Measurements from ENCODE around the gene ESPN.

Gene ESPN

DNA sequence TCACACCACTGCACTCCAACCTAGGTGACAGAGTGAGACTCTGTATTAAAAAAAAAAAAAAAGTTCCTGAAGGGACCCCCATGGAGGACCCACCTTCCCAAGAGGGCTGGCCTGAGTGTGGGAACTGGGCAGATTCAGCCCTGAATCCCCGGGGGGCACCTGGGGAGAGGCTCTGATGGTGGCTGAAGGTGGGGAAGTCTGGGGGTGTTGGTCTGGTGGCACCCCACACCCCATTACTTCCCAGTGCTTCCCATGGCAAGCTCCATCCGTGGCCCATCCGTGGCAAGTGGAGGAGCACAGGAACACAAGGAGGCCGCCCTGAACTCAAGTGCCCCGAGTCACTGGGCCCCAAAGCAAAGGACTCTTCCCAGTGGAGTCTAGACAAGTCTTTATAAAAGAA, 42.2 kb downstream of the ESPN start:
- DNase-seq = no peak

DNA sequence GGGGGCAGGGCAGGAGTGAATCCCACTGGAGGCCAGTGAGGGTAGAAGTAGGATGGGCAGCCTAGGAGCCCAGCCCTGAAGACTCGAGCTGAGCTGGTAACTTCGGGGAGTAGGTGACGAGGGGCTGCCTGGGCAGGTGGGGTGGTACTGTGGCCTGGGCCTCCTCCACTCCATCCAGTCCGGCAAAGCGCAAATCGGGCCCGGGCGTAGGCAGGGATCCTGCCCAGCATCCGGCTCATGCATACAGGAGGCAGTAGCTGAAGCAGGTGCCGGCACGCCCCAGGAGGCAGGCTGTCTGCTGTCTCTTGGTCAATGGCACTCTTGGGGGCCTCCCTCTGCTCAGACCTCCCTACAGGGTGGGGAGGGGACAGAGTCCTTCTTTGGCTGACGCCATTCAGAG, 42.6 kb downstream of the ESPN start:
- DNase-seq = no peak

DNA sequence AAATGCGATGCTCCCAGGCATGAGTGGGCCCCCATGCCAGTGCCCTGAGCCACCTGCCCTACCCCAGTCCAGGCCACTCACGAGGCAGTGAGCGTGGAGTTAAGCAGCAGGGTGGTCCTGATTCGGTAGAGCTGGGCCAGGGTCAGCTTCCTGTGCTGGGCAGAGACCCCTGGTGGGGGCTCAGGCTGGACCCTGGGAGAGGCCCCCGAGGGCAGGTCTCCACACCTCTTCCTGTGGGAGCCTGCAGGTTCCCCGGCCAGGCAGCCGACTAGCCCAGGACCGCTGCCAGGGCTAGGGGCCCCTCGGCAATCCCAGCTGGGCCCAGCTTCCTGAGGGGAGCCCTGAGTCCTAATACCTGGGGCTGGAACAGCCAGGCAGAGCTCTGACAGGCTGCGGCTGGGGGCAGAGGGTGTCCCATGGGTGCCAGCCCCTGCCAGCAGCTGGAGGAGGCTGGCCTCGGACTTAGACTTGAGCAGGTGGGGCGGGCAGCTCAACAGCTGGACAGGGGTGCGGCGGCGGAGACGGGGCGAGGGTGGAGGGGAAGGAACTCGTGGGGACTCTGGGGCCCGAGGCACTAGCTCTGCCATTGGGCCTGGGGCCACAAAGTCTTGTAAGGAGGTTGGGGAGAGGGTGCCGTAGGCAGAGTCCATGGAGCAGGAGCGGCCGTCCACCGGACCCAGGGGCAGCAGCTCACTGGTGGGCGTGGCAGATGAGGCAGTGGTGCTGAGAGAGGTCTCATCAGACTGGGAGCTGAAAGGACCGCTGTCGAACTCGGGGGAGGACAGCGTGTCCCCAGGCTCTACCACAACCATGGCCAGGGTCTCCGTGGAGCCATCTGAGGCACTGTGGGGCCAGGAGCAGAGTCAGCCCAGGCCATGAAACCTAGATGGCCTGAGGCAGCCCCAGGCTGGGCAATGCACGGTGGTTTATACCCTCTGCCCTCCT, 43.4 kb downstream of the ESPN start:
- no peak for DNase-seq

DNA sequence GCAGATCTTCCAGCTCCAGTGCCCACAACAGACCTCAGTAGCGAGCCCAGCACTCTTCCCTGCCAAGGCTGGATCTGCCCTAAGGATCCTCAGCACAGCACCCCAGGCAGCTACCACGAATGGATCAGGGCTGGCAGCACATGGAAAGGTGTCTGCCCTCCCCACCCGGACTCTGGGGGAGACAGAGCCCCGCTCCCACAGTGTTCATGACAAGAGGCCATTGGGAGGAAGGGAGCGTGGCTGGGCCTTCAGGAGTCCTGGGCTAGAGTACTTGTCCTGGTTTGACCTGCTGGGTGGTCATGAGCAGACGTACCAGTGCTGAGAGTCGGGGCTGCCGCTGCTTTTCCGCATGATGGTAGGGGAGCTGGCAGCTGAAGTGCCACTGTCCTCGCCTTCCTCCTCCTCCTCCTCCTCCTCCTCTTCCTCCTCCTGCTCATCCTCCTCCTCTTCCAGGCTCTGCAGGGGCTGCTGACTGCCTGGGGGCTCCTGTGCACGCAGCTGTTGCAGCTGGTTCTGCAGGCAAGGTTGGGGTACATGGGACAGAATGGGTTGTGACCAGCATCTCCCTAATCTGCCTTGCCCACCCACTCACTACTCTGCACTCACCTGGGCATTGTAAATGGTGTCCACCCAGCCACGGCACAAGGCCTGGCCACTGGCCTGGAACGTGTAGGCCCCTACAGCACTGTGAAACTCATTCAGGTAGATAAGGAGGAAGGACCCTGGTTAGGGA, 44.3 kb downstream of the ESPN start:
- DNase-seq = no peak

DNA sequence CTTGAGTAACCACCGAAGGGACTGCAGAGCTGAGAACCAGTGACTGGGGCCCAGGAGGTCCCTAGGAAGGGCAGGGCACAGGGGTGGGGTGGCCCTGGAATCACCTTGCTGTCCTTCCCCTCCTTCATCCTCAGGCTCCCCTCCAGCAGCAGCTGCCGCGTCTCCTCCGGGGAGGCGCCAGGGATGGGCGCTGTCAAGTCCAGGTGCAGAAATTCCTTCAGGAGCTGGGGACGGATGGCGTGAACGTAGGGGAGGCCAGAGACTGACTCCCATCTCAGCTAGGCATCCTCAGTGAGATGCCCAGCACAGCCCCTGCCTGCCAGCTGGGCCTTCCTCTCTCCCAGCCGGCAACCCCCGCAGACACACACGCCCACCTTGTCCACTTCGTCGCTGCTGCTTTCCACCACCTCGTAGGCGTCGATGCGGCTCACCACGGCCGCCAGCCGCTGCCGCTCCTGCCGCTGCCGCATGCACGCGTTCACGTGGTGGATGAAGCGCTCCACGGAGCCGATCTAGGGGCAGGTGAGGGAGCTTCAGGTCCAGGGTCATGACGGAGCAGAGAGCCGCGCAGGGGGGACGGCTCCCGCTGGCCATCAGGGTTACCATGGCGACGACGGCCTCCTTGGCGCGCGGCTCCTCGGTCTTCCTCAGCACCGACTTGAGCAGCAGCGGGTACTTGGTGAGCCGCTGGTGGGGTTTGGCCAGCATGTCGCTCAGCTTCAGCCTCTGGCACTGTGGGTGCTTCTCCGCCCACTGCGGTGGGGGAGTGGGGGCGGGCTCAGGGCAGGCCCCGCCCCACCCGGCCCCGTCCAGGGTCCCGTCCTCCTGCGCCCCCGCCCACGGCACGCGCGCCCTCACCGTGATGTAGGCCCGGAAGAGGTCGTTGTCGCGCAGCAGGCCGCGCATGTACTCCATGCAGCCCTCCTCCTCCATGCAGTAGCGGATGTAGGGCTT, 45.8 kb downstream of the ESPN start:
- DNase-seq = no peak

DNA sequence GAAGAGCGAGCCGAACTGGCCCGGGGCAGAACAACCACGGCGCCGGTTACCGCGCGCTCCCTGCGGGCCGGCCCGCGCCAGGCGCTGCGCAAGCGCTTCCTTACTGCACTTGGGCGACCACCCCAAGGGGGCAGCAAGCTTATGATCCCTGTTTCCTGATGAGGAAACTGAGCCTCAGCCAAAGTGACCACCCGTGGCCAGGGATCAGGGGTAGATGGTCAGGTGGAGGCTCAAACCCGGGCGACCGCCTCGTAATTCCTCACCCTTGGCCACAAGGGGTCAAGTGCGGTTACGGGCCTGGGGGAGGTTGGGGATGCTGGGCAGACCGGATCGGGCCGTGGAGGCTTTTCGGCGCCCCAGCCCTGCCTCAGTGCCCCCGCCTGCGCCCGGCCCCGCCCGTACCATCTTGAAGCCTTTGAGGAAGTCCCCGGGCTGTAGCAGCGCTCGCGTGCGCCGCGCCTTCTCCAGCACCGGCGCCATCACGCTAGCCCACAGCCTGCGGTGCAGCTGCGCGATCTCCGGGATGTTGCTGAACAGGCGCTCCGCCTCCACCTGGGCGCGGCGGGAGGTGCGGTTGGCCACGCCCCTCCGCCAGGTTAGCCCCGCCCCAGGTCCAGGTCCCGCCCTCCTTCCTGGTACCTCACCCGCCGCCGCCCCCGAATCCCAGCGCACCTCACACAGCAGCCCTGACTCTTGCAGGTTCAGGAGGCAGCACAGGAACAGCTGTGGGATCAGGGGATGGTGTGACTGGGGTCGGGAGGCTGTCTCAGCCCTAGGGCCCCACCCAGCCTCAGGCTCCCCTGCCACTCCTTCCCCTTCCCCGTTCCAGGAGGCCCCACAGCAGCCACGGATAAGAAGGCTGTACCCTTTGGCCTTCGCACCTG, 46.8 kb downstream of the ESPN start:
- DNase-seq = no peak

DNA sequence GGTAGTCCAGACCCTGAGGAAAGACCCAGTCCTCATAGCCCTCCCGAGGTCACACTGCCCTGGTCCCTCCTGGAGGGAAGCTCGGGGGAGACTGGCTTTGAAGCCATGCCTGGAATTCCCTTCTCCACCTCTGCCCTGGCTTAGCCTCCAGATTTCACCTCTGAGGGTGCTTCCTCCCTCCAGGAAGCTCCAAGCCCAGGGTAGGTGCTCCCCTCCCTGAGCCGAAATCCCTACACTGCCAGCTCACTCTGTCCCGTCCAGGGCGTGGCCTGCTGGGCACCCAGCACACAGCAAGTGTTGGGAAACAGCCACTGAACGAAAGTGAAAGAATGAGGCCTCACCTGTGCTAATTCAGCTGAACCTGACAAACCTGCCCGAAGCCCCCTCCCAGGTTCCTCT, 47.4 kb downstream of the ESPN start:
- no peak for DNase-seq

DNA sequence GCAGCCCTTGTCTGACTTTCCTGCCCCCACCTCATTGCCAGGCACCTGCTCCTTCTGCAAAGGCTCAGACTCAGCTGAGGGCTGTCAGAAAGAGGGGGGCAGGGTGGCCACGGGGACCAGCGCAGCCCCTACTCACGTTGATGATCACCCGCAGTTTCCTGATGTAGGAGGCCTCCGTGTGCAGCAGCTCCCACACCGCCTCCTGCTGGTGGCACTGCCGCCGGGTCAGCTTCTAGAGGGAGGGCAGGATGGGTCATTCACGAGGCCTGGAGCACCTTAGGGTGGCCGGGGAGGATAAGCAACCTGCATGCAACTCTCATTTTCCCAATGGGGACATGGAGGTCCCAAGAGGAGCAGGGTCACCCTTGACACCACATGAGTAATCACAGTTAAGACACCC, 47.8 kb downstream of the ESPN start:
- no peak for DNase-seq

DNA sequence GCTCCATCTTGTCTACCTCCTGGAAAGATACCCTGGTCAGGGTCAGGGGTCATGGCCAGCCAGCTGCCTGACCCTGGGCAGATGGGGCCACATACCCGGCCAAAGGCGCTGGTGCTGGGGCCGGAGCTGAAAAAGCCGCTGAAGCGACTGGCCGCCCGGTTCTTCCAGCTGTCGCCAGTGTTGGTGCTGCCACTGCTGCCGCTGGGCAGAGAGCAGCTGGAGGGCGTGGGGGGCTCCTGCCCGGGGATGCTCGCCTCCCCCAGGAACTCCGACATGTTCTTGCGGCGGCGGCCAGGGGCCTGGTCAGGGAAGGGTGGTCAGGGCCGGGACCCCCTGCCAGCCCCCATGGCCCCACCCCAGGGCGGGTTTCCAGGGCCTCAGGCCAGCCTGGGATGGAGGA, 48.6 kb downstream of the ESPN start:
- DNase-seq = no peak

DNA sequence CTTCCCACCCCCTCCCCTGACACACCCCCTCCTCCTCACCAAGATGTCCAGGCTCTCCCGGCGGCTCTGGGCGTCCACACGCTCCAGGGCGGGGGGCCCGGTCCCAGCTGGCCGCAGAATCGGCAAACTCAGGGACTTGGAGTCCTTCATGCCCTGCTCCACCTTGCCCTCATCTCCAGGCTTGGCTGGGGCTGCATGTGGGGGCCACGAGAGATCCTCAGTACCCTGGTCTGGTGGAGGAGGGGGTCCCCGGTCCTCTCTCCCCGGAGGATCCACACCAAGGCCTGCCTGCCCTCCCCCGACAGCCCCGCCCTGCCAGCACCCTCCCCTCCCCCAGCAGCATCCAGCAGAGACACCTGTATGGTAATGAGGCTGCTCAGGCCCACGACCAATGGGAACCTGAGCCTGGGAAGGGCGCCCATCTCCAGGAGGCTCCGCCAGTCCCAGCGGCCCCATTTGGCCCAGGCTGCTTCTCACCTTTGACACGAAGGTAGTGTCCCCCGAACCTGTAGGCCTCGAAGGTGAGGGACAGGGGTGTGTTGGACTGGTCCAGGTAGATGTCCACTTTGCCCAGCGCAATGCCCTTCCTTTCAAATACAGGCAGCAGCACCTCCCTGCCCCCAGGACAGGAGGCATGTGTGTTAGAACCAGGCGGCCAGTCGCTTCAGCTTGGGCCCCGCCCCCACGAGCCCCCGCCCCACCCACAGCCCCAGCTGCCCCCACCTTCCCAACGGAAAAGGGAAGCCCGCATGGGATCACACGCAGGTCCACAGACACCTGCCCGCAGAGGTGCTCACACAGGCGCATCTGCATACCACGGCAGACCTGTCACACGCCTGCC, 49.6 kb downstream of the ESPN start:
- DNase-seq = no peak

DNA sequence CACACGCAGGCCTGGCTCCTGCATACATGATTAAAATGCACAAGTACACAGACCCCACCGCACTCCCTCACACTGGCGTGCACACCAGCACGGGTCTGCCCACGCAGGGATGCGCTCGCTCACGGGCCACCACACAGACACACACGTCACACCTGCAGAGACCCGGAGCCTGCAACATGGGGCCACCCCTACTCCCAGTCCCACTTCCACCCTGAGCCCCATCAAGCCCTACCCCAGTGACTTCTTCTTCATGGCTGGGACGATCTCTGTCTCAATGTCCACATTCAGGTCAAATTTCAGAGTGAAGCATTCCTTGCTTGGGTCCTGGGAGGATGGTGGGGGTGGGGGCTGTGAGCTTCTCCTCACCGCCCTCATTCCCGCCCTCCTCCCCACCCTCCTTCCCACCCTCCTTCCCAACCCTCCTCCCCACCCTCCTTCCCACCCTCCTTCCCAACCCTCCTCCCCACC, 50.3 kb downstream of the ESPN start:
- DNase-seq = no peak

DNA sequence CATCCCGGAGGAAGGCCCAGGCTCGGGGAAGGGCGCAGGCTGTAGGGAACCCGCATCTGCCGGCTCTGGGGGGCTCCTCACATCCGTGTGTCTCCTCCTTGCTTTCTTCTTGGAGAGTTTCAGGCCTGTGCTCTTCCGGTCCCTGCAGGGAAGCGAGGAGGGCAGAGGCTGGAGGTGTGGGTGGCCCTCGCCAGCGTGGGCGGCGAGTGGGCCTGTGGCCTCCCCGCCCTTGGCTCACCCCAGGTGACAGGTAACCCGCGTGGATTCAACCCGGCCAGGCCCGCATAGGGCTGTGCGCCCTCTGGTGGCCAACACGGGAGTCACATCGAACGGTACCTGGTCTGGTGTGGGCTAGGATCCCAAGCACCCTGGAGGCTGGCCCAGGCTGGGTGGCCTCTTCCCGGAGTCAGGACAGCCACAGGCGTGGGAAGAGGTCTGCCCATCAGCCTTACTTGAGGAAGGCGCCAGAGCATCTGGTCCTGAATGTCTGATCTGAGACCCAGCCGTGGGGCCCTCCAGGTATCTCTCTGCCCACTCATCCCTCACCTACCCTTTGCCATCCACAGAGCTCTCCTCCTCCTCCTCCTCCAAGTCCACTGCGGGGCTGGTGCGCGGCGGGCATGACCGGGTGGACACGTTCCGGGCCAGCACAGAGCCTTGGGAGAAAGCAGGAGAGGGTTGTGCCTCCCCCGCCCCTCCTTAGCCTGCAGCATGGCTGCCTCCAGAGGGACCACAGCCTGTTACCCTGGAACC, 51.0 kb downstream of the ESPN start:
- peak; percentile 55 to 79 (median 74) for DNase-seq

DNA sequence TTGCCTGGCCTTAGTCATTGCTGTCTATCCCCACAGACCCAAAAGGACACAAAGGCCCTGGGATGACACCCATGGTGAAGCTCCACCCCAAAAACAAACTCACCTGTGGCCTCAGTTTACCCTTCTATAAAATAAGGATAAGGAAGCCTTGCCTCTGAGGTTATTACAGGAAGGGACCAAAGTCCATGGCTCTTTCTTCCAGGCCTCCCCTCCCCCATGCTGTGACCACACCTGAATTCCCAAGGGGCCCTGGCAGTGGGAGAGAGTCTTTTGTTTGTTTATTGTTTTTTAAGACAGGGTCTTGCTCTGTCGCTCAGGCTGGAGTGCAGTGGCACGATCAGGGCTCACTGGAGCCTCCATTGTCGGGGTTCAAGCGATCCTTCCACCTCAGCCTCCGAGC, 51.9 kb downstream of the ESPN start:
- DNase-seq = no peak

DNA sequence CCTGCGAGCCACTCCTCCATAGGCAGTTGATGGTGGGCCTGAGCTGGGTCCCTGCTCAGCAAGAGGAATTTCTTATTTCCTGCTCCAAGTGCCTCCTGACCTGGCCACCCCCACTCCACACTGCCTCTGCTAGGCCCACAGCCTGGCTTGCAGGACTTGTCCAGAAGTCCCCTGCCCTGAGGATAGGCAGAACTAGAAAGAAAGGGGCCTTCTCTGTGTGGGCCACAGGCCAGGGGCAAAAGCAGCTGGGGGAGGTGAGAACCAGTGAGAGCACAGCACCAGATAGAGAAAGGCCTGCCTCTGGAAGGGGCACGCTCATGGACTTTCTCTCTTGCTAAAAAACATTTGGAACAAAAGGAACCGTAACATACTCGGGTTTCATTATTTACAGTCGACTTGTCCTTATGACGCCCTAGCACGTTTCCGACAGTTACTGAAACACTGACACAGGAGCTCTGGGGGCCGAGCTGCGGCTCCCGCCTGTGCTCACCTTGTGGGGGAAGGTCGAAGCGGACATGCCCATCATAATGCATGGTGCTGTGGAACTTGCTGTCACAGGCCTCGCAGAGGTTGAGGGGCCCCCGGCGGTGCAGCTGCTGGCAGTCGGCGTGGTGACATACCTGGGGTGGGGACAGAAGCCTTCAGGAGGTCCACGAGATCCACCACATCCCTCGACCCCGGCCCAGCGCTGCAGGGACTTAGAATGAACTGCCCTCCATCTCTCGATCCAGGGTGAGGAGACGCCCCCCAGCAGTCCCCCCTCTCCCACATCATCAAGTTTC, 52.7 kb downstream of the ESPN start:
- no peak for DNase-seq

DNA sequence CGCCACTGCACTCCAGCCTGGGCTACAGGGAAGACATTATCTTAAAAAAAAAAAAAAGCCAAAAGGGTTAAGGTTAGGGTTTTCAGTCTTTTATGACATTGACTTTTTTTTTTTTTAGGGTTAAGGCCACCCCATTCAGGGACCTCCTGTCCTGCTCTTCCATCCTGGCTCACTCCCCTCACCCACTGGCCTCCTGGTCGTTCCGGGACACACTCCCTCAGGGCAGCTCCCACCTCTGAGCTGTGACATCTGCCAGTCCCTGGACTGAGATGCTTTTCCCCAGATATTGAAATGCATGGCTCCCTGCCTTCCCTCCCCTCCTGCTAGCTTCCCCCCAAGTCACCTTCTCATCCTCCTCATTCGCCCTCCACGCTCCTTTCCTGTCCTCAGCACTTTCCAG, 57.2 kb downstream of the ESPN start:
- DNase-seq = no peak

DNA sequence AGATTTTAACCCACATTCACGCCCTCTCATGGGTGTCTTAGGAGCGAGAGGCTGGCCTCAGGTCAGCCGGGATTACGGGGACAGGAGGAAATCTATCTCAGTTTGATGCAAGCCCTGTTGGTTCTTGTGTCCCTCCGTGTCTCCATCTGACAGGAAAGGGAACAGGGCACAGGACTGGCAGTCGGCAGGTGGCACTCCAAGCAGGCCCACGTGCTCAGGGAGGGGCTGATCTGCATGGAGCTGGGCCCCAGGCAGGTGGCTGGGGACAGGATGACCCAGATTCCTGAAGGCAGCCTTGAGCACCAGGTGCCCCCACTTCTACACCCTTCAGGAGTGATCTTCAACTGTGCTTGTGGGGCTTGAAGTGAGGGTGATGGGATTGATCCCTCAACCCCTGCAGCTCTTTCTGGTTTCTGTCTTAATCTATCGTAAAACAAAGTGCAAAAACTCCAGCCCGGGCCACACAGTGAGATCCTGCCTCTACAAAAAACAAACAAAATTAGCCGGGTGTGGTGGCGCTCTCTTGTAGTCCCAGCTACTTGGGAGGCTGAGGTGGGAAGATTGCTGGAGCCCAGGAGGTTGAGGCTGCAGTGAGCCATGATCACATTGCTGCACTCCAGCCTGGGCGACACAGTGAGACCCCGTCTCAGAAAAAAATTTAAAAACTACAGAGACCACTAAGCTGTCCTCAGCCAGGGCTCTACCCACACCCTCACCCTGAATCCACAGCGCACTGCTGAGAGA, 58.6 kb downstream of the ESPN start:
- no peak for DNase-seq

DNA sequence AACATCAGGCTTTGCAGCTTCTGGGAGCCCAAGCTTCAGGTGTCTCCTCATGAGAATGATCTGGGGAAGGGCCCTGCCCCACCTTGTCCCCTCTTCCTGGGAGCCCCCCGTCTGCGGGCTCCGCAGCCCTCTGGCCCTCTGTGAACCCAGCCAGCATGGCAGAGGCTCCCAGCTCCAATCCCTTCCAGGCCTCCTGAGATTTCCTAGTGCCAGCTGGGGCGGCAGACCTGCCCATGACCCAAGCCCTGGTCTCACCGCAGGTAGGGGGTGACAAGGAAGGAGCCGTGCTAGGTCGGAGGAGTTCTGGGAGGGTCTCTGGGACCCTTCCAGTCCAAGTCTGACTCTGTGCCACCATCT, 59.2 kb downstream of the ESPN start:
- no peak for DNase-seq

DNA sequence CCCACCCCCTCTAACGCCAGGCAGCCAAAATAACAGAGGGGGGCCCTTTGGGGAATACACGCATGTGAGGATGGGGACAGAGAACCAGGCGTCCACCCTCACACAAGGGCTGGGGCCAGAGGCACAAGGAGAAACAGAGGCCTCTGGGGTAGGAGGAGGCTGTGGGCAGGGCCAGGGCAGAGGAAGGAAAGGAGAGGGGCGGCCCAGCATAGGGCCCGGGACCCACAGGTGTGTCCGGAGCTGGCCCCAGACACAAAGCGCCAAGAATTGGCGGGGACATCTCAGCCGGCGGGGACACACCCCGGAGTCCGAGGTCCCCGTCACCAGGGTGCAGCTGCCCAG, 60.2 kb downstream of the ESPN start:
- DNase-seq = no peak

Measured in activated naive CD4-positive, alpha-beta T cell (primary cell).